ENCODE data around the gene OR7C2.

The OR7C2 gene

GRCh38 chr19:14977128-14977527 is 35.8 kb downstream of the OR7C2 start:
- in situ Hi-C loops (cut with MboI; ENCODE audit: low pct_unique_long_range_greater_than_20kb, low sequenced_read_pairs): no loop called here
- DNase-seq: no peak

DNA sequence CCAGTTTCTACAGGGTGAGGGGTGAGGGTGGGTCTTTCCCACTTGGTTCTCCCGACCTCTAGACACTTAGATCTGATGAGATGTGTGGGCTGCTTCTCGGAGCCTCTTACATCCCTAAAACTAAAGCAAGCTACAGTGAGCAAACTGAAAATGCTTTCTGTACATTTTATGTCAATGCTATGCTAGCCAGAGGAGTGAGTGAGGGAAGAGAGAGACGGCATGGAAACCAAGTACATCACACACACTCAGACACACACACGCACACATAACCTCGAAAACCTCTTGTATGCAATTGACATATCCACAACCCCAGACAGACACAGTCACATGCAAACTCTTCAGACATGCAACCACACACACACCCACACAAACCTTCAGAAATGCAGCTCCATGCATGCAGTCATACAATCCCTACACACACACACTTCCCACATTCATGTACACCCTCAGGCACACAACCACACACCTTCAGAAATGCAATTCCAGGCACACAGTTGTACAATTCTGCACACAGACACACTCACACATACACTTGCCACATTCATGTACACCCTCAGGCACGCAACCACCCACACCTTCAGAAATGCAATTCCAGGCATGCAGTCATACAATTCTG is 37.0 kb downstream of the OR7C2 start:
- in situ Hi-C loops (cut with MboI; ENCODE audit: low pct_unique_long_range_greater_than_20kb, low sequenced_read_pairs): no loop called here
- no peak for DNase-seq

- in situ Hi-C loops (cut with MboI; ENCODE audit: low pct_unique_long_range_greater_than_20kb, low sequenced_read_pairs): no loop called here
- no peak for DNase-seq
Observed at GRCh38 chr19:14979476-14980255, 38.4 kb downstream of the OR7C2 start, which contains the start of gene SLC1A6. TSS of gene SLC1A6 (minus strand) at chr19:14979864. CDS start at chr19:14972910, 6,954 bp downstream.

DNA sequence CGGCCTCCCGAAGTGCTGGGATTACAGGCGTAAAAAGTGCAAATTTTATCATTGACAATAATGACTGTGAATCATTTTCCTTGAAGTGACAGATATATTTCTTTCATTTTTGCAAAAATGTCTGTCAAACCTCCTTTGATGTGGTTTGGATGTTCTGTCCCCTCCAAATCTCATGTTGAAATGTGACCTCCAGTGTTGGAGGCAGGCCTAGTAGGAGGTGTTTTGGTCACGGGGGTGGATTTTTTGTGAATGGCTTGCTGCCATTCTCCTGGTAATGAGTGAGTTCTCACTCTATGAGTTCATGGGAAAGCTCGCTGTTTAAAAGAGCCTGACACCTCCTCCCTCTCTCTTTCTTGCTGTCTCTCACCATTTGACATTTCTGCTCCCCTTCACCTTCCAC is 43.8 kb downstream of the OR7C2 start:
- no peak for DNase-seq
- in situ Hi-C loops (cut with MboI; ENCODE audit: low pct_unique_long_range_greater_than_20kb, low sequenced_read_pairs): no loop called here

All from KBM-7 (cell line).